ENCODE measurements around the gene CBR3. TPM values are rescaled to one million over a fixed set of nuclear protein-coding genes. Genes with fewer than 3 reads are reported as not detected.
A peak's percentile ranks its signal among the peaks of the same experiment; 100 is the strongest.

CBR3 gene
- total RNA-seq, 8 experiments from 2014 or later, result 0.16 to 16.7 (median 10.7) TPM; not detected in 3

- in situ Hi-C loops (cut with MboI; ENCODE audit: low pct_unique_long_range_greater_than_20kb in 2 of 9, low sequenced_read_pairs in 9 of 9, unreplicated experiment in 9 of 9), result no loop called here
- 92 to 100% (median 100%) methylated on average over 2 to 4 of the region's 5 CpGs; no CpG with 5 or more reads in 3 of the 10 experiments for WGBS, 10 experiments
- ATAC-seq (replicated peaks in 6 of 8), result no peak
- no peak overlapping the region for H3K27ac ChIP-seq
- no peaks in the 10 kb centered on the region for H3K4me1 ChIP-seq (replicated peaks in 1 of 2)
- no peak overlapping the region for H3K4me3 ChIP-seq
Observed at GRCh38 chr21:36180963-36181362, 46.1 kb downstream of the CBR3 start.

- Histone ChIP-seq H3K4me1 (replicated peaks in 1 of 2) (no peaks in the 10 kb centered on the region), H3K27ac (no peak overlapping the region), H3K4me3 (no peak overlapping the region)
- no peak for ATAC-seq (replicated peaks in 6 of 8)
- 75 to 98% (median 93%) methylated on average over 2 to 7 of the region's 11 CpGs; no CpG with 5 or more reads in 4 of the 10 experiments for whole genome bisulfite sequencing, 10 experiments
- in situ Hi-C loops (cut with MboI; ENCODE audit: low pct_unique_long_range_greater_than_20kb in 2 of 9, low sequenced_read_pairs in 9 of 9, unreplicated experiment in 9 of 9), result no loop called here
Observed at GRCh38 chr21:36183144-36183795, 48.4 kb downstream of the CBR3 start.

- peaks cover 0 to 4% of the 10 kb centered on the region in 2 donors for H3K4me1 ChIP-seq (replicated peaks in 1 of 2)
- 96 to 100% methylated on average over 1 to 5 of the region's 16 CpGs; no CpG with 5 or more reads in 8 of the 10 experiments for WGBS, 10 experiments
- H3K4me3 ChIP-seq, result no peak overlapping the region
- in situ Hi-C loops (cut with MboI; ENCODE audit: low pct_unique_long_range_greater_than_20kb in 2 of 9, low sequenced_read_pairs in 9 of 9, unreplicated experiment in 9 of 9), result no loop called here
- no peak for ATAC-seq (replicated peaks in 6 of 8)
- no peak overlapping the region for H3K27ac ChIP-seq
Observed at GRCh38 chr21:36184545-36184944, 49.7 kb downstream of the CBR3 start.

GRCh38 chr21:36185523-36185922, 50.6 kb downstream of the CBR3 start:
- H3K4me1 ChIP-seq (replicated peaks in 1 of 2), result peaks cover 0 to 4% of the 10 kb centered on the region in 2 donors
- no peak for ATAC-seq (replicated peaks in 6 of 8)
- in situ Hi-C loops (cut with MboI; ENCODE audit: low pct_unique_long_range_greater_than_20kb in 2 of 9, low sequenced_read_pairs in 9 of 9, unreplicated experiment in 9 of 9), result no loop called here
- H3K4me3 ChIP-seq, result no peak overlapping the region
- no peak overlapping the region for H3K27ac ChIP-seq
- WGBS, 10 experiments, result 48 to 100% (median 93%) methylated on average over 1 to 7 of the region's 9 CpGs; no CpG with 5 or more reads in 1 of the 10 experiments

- Histone ChIP-seq H3K27ac (no peak overlapping the region), H3K4me3 (no peak overlapping the region), H3K4me1 (replicated peaks in 1 of 2) (peaks cover 0 to 4% of the 10 kb centered on the region in 2 donors)
- 40 to 100% (median 61%) methylated on average over 1 to 3 of the region's 4 CpGs; no CpG with 5 or more reads in 7 of the 10 experiments for WGBS, 10 experiments
- ATAC-seq (replicated peaks in 6 of 8), result no peak
- in situ Hi-C loops (cut with MboI; ENCODE audit: low pct_unique_long_range_greater_than_20kb in 2 of 9, low sequenced_read_pairs in 9 of 9, unreplicated experiment in 9 of 9), result no loop called here
Observed at GRCh38 chr21:36186081-36186480, 51.2 kb downstream of the CBR3 start.

GRCh38 chr21:36186506-36187399, 51.9 kb downstream of the CBR3 start:
- H3K27ac ChIP-seq, result no peak overlapping the region
- ATAC-seq (replicated peaks in 6 of 8), result peak in 3 of 8 experiments; percentile 29 to 44 (median 43)
- in situ Hi-C loops (cut with MboI; ENCODE audit: low pct_unique_long_range_greater_than_20kb in 2 of 9, low sequenced_read_pairs in 9 of 9, unreplicated experiment in 9 of 9), result no loop called here
- H3K4me3 ChIP-seq, result no peak overlapping the region
- 67 to 100% (median 89%) methylated on average over 1 of the region's 18 CpGs; no CpG with 5 or more reads in 3 of the 10 experiments for WGBS, 10 experiments
- H3K4me1 ChIP-seq (replicated peaks in 1 of 2), result peaks cover 0 to 4% of the 10 kb centered on the region in 2 donors

- peaks cover 0 to 4% of the 10 kb centered on the region in 2 donors for H3K4me1 ChIP-seq (replicated peaks in 1 of 2)
- no peak overlapping the region for H3K27ac ChIP-seq
- in situ Hi-C loops (cut with MboI; ENCODE audit: low pct_unique_long_range_greater_than_20kb in 2 of 9, low sequenced_read_pairs in 9 of 9, unreplicated experiment in 9 of 9), result no loop called here
- H3K4me3 ChIP-seq, result no peak overlapping the region
- 52 to 100% (median 85%) methylated on average over 1 to 6 of the region's 8 CpGs; no CpG with 5 or more reads in 2 of the 10 experiments for WGBS, 10 experiments
- ATAC-seq (replicated peaks in 6 of 8), result peak in 2 of 8 experiments; percentile 54 to 64
Observed at GRCh38 chr21:36188081-36188681, 53.3 kb downstream of the CBR3 start.

GRCh38 chr21:36188937-36189336, 54.1 kb downstream of the CBR3 start:
- WGBS, 10 experiments, result 0 to 95% (median 69%) methylated on average over 1 to 2 of the region's 2 CpGs
- in situ Hi-C loops (cut with MboI; ENCODE audit: low pct_unique_long_range_greater_than_20kb in 2 of 9, low sequenced_read_pairs in 9 of 9, unreplicated experiment in 9 of 9), result no loop called here
- H3K4me3 ChIP-seq, result no peak overlapping the region
- peaks cover 0 to 4% of the 10 kb centered on the region in 2 donors for H3K4me1 ChIP-seq (replicated peaks in 1 of 2)
- ATAC-seq (replicated peaks in 6 of 8), result no peak
- H3K27ac ChIP-seq, result no peak overlapping the region

- no peak overlapping the region for H3K27ac ChIP-seq
- in situ Hi-C loops (cut with MboI; ENCODE audit: low pct_unique_long_range_greater_than_20kb in 2 of 9, low sequenced_read_pairs in 9 of 9, unreplicated experiment in 9 of 9), result no loop called here
- 67 to 100% (median 94%) methylated on average over 1 to 3 of the region's 4 CpGs for WGBS, 10 experiments
- H3K4me1 ChIP-seq (replicated peaks in 1 of 2), result peaks cover 0 to 4% of the 10 kb centered on the region in 2 donors
- H3K4me3 ChIP-seq, result no peak overlapping the region
- ATAC-seq (replicated peaks in 6 of 8), result no peak
Observed at GRCh38 chr21:36190736-36191135, 55.9 kb downstream of the CBR3 start.

- in situ Hi-C loops (cut with MboI; ENCODE audit: low pct_unique_long_range_greater_than_20kb in 2 of 9, low sequenced_read_pairs in 9 of 9, unreplicated experiment in 9 of 9), result no loop called here
- H3K4me1 ChIP-seq (replicated peaks in 1 of 2), result peaks cover 0 to 4% of the 10 kb centered on the region in 2 donors
- no peak overlapping the region for H3K27ac ChIP-seq
- H3K4me3 ChIP-seq, result no peak overlapping the region
- ATAC-seq (replicated peaks in 6 of 8), result peak in 1 of 8 experiments; percentile 78
- 20 to 100% (median 67%) methylated on average over 1 to 7 of the region's 7 CpGs; no CpG with 5 or more reads in 2 of the 10 experiments for WGBS, 10 experiments
Observed at GRCh38 chr21:36193200-36193599, 58.3 kb downstream of the CBR3 start.

GRCh38 chr21:36194024-36194423, 59.1 kb downstream of the CBR3 start:
- in situ Hi-C loops (cut with MboI; ENCODE audit: low pct_unique_long_range_greater_than_20kb in 2 of 9, low sequenced_read_pairs in 9 of 9, unreplicated experiment in 9 of 9), result no loop called here
- ATAC-seq (replicated peaks in 6 of 8), result no peak
- H3K27ac ChIP-seq, result no peak overlapping the region

GRCh38 chr21:36195613-36196012, 60.7 kb downstream of the CBR3 start:
- no peak overlapping the region for H3K27ac ChIP-seq
- no peak for ATAC-seq (replicated peaks in 6 of 8)
- WGBS, 10 experiments, result 80 to 100% (median 100%) methylated on average over 1 of the region's 1 CpG; no CpG with 5 or more reads in 1 of the 10 experiments
- in situ Hi-C loops (cut with MboI; ENCODE audit: low pct_unique_long_range_greater_than_20kb in 2 of 9, low sequenced_read_pairs in 9 of 9, unreplicated experiment in 9 of 9), result no loop called here
- H3K4me3 ChIP-seq, result no peak overlapping the region
- no peaks in the 10 kb centered on the region for H3K4me1 ChIP-seq (replicated peaks in 1 of 2)

More at GRCh38 chr21:36194024-36194423, 59.1 kb downstream of the CBR3 start:
- Histone ChIP-seq H3K4me1 (replicated peaks in 1 of 2) (no peaks in the 10 kb centered on the region), H3K4me3 (no peak overlapping the region)
- 15 to 100% (median 87%) methylated on average over 1 to 3 of the region's 3 CpGs for WGBS, 10 experiments

All from motor neuron (in vitro differentiated cells).